SK-N-SH (cell line): Measurements from ENCODE around the gene GALT. TPM values are rescaled to one million over a fixed set of nuclear protein-coding genes. Genes with fewer than 3 reads are reported as not detected.

ENCODE experiments used
- CTCF ChIA-PET: fragments of 300-600, 350-600 bp; formaldehyde crosslinking; extraction: SDS; loops from one replicate; lab custom pipeline; 2021; lab: Yijun Ruan, JAX
- POLR2A ChIA-PET: fragments of 350-600 bp; sonication (Branson Sonifier 250); formaldehyde crosslinking; extraction: SDS; loops from one replicate; lab custom pipeline; 2020; ENCODE audit warnings: antibody characterized with exemption, inconsistent platforms; lab: Yijun Ruan, JAX
- DNase-seq: peaks from one replicate; pipeline ENCODE4 v3.0.0; 2012
- H2AFZ ChIP-seq: fragments of 200-600 bp; sonication (generic); 2 replicates; pipeline ENCODE4 v1.8.1; 2016; ENCODE audit warnings: antibody characterized with exemption, mild to moderate bottlenecking, low read depth
- H3F3A ChIP-seq: fragments of 200-600 bp; sonication (generic); replicated peaks from 2 replicates; pipeline ENCODE3; 2016; ENCODE audit warnings: antibody characterized with exemption, mild to moderate bottlenecking; ENCODE audit not compliant: insufficient read depth
- H3K27ac ChIP-seq, 2 experiments: fragments of 200-500 bp in 1 of 2; fragments of 200-600 bp in 1 of 2; sonication (Bioruptor generic) in 1 of 2; sonication (generic), shearing (Covaris generic) in 1 of 2; 2 replicates each; pipeline versions ENCODE4 v1.5.1 to v1.6.1; 2014 to 2016; ENCODE audit warnings: low read depth in 2 of 2, inconsistent platforms in 1 of 2, low read length in 1 of 2, mild to moderate bottlenecking in 1 of 2, mixed read lengths in 1 of 2
- H3K27me3 ChIP-seq: fragments of 200-600 bp; sonication (generic), shearing (Covaris generic); 2 replicates; pipeline ENCODE4 v1.6.1; 2016; ENCODE audit warnings: mixed run types; ENCODE audit not compliant: insufficient read depth
- H3K36me3 ChIP-seq, 2 experiments: fragments of 200-500 bp in 1 of 2; fragments of 200-600 bp in 1 of 2; sonication (Bioruptor generic) in 1 of 2; sonication (generic) in 1 of 2; replicated peaks in 1 of 2; 2 replicates each; pipeline versions ENCODE3 to v1.5.1; 2014 to 2016; ENCODE audit warnings: low read length in 1 of 2, mild to moderate bottlenecking in 1 of 2; ENCODE audit not compliant: insufficient read depth in 2 of 2, control insufficient read depth in 1 of 2
- H3K4me1 ChIP-seq, 2 experiments: fragments of 200-500 bp in 1 of 2; fragments of 200-600 bp in 1 of 2; sonication (Bioruptor generic) in 1 of 2; sonication (generic), shearing (Covaris generic) in 1 of 2; 2 replicates each; pipeline versions ENCODE4 v1.5.1 to v1.6.1; 2014 to 2016; ENCODE audit warnings: low read depth in 1 of 2, low read length in 1 of 2, mixed run types in 1 of 2; ENCODE audit not compliant: insufficient read depth in 2 of 2, control insufficient read depth in 1 of 2
- H3K4me2 ChIP-seq: fragments of 200-600 bp; sonication (generic), shearing (Covaris generic); 2 replicates; pipeline ENCODE4 v1.6.1; 2017; ENCODE audit warnings: mixed run types
- H3K4me3 ChIP-seq, 2 experiments: fragments of 200-500 bp in 1 of 2; fragments of 200-600 bp in 1 of 2; sonication (Bioruptor generic) in 1 of 2; sonication (generic), shearing (Covaris generic) in 1 of 2; 2 replicates each; pipeline versions ENCODE4 v1.5.1 to v1.8.1; 2014 to 2016; ENCODE audit warnings: low read depth in 2 of 2, inconsistent platforms in 1 of 2, low read length in 1 of 2, mild to moderate bottlenecking in 1 of 2, mixed read lengths in 1 of 2, moderate library complexity in 1 of 2
- H3K79me2 ChIP-seq: fragments of 200-600 bp; sonication (generic); 2 replicates; pipeline ENCODE4 v1.8.1; 2017; ENCODE audit warnings: mild to moderate bottlenecking; ENCODE audit not compliant: insufficient read depth
- H3K9ac ChIP-seq: fragments of 200-600 bp; sonication (generic); 2 replicates; pipeline ENCODE4 v1.6.1; 2017; ENCODE audit warnings: mixed run types
- H3K9me2 ChIP-seq: fragments of 200-600 bp; sonication (generic); 2 replicates; pipeline ENCODE4 v1.6.1; 2017; ENCODE audit warnings: mixed run types
- H3K9me3 ChIP-seq: fragments of 200-600 bp; sonication (generic); 2 replicates; pipeline ENCODE4 v1.6.1; 2017; ENCODE audit warnings: mixed run types, mild to moderate bottlenecking, moderate library complexity
- H4K20me1 ChIP-seq: fragments of 200-600 bp; sonication (generic); 2 replicates; pipeline ENCODE4 v1.6.1; 2017; ENCODE audit warnings: mild to moderate bottlenecking, mixed run types; ENCODE audit not compliant: insufficient read depth
- CHD2 ChIP-seq: fragments of 150-350 bp; IDR thresholded peaks from 2 replicates; pipeline ENCODE4 v1.6.1; 2018; ENCODE audit warnings: low read length; ENCODE audit not compliant: partially characterized antibody
- ELF1 ChIP-seq: IDR thresholded peaks from 2 replicates; pipeline ENCODE4 v1.4.0; 2012
- EP300 ChIP-seq, 2 experiments: IDR thresholded peaks; 2 replicates each; pipeline versions ENCODE4 v1.4.0 to v1.6.1; 2012; ENCODE audit warnings: borderline replicate concordance in 1 of 2, low read depth in 1 of 2, low read length in 1 of 2
- EZH2phosphoT487 ChIP-seq: fragments of 200-600 bp; sonication (generic); IDR thresholded peaks from 2 replicates; pipeline ENCODE4 v1.6.1; 2017; ENCODE audit warnings: low read depth, mixed run types, mild to moderate bottlenecking, antibody characterized with exemption, moderate library complexity, borderline replicate concordance
- FOXJ3 ChIP-seq: sonication (generic); formaldehyde crosslinking; IDR thresholded peaks from 2 replicates; pipeline ENCODE4 v1.5.1; 2020; ENCODE audit warnings: mild to moderate bottlenecking, missing genetic modification reagents
- FOXM1 ChIP-seq: IDR thresholded peaks from 2 replicates; pipeline ENCODE4 v1.4.0; 2012; ENCODE audit warnings: low read depth, mild to moderate bottlenecking
- GABPA ChIP-seq: IDR thresholded peaks from 2 replicates; pipeline ENCODE4 v1.4.0; 2012; ENCODE audit warnings: low read depth, mild to moderate bottlenecking
- MAX ChIP-seq: IDR thresholded peaks from 2 replicates; pipeline ENCODE4 v1.4.0; 2012; ENCODE audit warnings: low read depth
- MXI1 ChIP-seq: IDR thresholded peaks from 2 replicates; pipeline ENCODE4 v1.6.1; 2012; ENCODE audit warnings: mild to moderate bottlenecking, low read depth, low read length, improper control_type of control experiment
- NFIC ChIP-seq: IDR thresholded peaks from 2 replicates; pipeline ENCODE4 v1.4.0; 2012; ENCODE audit warnings: borderline replicate concordance
- NRF1 ChIP-seq: IDR thresholded peaks from 2 replicates; pipeline ENCODE4 v1.6.1; 2012; ENCODE audit warnings: low read depth, mild to moderate bottlenecking, low read length
- POLR2AphosphoS5 ChIP-seq: IDR thresholded peaks from 2 replicates; pipeline ENCODE4 v1.6.1; 2012; ENCODE audit warnings: low read depth, low read length
- RCOR1 ChIP-seq: fragments of 150-350 bp; IDR thresholded peaks from 2 replicates; pipeline ENCODE4 v1.6.1; 2017; ENCODE audit warnings: antibody characterized with exemption, low read length
- RFX5 ChIP-seq: IDR thresholded peaks from 2 replicates; pipeline ENCODE4 v1.6.1; 2012; ENCODE audit warnings: mild to moderate bottlenecking, improper control_type of control experiment, low read length
- RXRA ChIP-seq: IDR thresholded peaks from 2 replicates; pipeline ENCODE4 v1.4.0; 2012; ENCODE audit warnings: low read depth, mild to moderate bottlenecking, borderline replicate concordance
- SMC3 ChIP-seq: IDR thresholded peaks from 2 replicates; pipeline ENCODE4 v1.6.1; 2012; ENCODE audit warnings: low read depth, low read length, improper control_type of control experiment
- TEAD4 ChIP-seq: IDR thresholded peaks from 2 replicates; pipeline ENCODE4 v1.4.0; 2012; ENCODE audit warnings: mild to moderate bottlenecking, borderline replicate concordance; ENCODE audit not compliant: insufficient read depth
- YY1 ChIP-seq: IDR thresholded peaks from 2 replicates; pipeline ENCODE4 v1.4.0; 2012; ENCODE audit warnings: low read depth, mild to moderate bottlenecking
- WGBS: methylation state at CpG from one replicate; pipeline ENCODE4 v1.1.6; 2017; ENCODE audit warnings: low lambda C conversion rate; 5-methylcytosine and 5-hydroxymethylcytosine counted together
- polyA plus RNA-seq, 3 experiments: library from polyadenylated mRNA; depleted of rRNA; stranded (reverse); fragments of >200 nt; gene quantifications; 2 replicates each; pipeline ENCODE4 v1.2.3, GENCODE V29; 2012
- TF ChIP-seq, protein P1 (sequence below): IDR thresholded peaks from 2 replicates; pipeline ENCODE4 v1.4.0; 2012; ENCODE audit warnings: low read depth, borderline replicate concordance
- TF ChIP-seq, protein P2 (sequence below): fragments of 150-350 bp; IDR thresholded peaks from 2 replicates; pipeline ENCODE4 v1.6.1; 2016; ENCODE audit warnings: mild to moderate bottlenecking, low read depth, low read length
- TF ChIP-seq, protein P3 (sequence below): IDR thresholded peaks from 2 replicates; pipeline ENCODE4; 2012
- TF ChIP-seq, protein P4 (sequence below): IDR thresholded peaks from 2 replicates; pipeline ENCODE4 v1.4.0; 2012; ENCODE audit warnings: low read depth, borderline replicate concordance

The GALT gene
- polyA plus RNA-seq, 1 of the 3 experiments (the other 2 are of a cell fraction), result 45.9 TPM

DNA sequence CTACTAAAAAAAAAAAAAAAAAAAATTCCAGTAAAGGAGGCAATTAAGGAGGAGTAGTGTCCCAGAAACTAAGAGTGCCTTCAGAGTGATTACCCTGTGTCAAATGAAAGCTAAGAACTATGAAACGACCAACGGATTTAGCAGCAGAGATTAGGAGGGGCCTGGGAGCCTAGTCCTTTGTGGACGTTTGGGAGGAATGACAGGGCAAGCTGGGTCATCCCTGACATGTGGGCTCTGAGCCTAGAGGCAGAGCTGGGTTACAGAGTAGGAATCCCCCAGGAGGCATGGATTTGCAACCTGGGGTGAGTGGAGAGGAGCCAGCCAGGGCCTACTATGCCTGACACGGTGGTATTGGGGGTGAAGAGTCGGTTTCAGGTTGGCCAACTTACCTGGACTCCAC lies 13.3 kb upstream of the GALT start:
- Histone ChIP-seq H3K9ac (no peak overlapping the region), H3K27ac (no peak overlapping the region), H3K4me1 (peaks cover 1 to 24% of the 10 kb centered on the region in 2 experiments; a peak in 1 of 4 replicates), H3K36me3 (peaks cover 0 to 5% of the 10 kb centered on the region in 2 experiments), H2AFZ (no peak overlapping the region), H3K9me3 (no peaks in the 10 kb centered on the region), H3K9me2 (no peaks in the 10 kb centered on the region), H4K20me1 (0 out of 2 replicates have a peak, but pooled peaks cover 3% of the 10 kb centered on the region), H3F3A (no peaks in the 10 kb centered on the region), H3K4me3 (no peak overlapping the region), H3K4me2 (no peak overlapping the region), H3K79me2 (peaks cover 22% of the 10 kb centered on the region), H3K27me3 (peaks cover 14% of the 10 kb centered on the region; the same call in 1 of the 2 replicates)
- WGBS, result 93% methylated on average over 5 of the region's 5 CpGs
- ChIA-PET POLR2A (no interaction called here), CTCF (interaction anchor here (0.5 to 12.3 kb wide), 30 partner anchors 9 to 607 kb away, joined by 3 to 256 read pairs (median 6); partner anchors contain the start of genes CCL21, CNTFR, DCTN3 and GALT)
- TF ChIP-seq EP300 (IDR thresholded peaks at IDR 0.05; ENCODE audit: borderline replicate concordance in 1 of 2, low read depth in 1 of 2, low read length in 1 of 2), result no peak
- TF ChIP-seq, protein P1, sequence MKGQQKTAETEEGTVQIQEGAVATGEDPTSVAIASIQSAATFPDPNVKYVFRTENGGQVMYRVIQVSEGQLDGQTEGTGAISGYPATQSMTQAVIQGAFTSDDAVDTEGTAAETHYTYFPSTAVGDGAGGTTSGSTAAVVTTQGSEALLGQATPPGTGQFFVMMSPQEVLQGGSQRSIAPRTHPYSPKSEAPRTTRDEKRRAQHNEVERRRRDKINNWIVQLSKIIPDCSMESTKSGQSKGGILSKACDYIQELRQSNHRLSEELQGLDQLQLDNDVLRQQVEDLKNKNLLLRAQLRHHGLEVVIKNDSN, result no peak
- TF ChIP-seq MXI1, result no peak
- TF ChIP-seq, protein P2, sequence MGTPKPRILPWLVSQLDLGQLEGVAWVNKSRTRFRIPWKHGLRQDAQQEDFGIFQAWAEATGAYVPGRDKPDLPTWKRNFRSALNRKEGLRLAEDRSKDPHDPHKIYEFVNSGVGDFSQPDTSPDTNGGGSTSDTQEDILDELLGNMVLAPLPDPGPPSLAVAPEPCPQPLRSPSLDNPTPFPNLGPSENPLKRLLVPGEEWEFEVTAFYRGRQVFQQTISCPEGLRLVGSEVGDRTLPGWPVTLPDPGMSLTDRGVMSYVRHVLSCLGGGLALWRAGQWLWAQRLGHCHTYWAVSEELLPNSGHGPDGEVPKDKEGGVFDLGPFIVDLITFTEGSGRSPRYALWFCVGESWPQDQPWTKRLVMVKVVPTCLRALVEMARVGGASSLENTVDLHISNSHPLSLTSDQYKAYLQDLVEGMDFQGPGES, result no peak
- TF ChIP-seq CHD2, result no peak
- no peak for TF ChIP-seq GABPA
- TF ChIP-seq TEAD4, result no peak
- no peak for TF ChIP-seq RXRA
- DNase-seq, result no peak

DNA sequence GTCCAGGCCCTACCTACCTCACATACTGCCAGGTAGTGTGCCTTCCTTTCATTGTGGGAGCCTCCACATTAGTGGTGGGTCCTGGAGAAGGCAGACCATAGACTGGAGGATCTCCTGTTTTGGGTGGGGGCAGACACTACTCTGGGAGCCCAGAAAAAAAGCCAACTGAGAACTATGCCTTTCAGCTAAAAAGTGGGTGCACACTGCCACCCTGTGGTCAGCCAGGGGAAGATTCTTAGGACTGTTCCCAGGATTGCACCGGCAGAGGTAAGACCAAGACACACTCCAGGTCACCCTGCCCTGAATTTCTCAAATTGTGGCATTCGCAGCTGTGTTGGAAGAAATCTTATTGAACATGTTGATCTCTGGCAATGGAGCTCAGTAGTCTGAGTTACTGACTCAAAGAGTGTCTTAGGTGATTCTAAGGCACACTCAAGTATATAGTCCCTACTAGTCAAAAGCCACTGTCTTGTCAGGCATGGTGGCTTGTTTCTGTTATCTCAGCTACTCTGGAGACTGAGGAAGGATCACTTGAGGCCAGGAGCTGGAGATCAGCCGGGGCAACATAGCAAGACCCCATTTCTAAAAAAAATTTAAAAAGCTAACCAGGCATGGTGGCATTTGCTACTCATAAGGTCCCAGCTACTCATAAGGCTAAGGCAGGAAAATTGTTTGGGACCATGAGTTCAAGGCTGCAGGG lies 12.5 kb upstream of the GALT start:
- ChIA-PET CTCF (interaction anchor here (0.5 to 12.3 kb wide), 45 partner anchors 10 to 608 kb away, joined by 3 to 256 read pairs (median 4); partner anchors contain the start of genes CCL21, CCL27, CNTFR and DCTN3), POLR2A (no interaction called here)
- no peaks in the 10 kb centered on the region for H3F3A ChIP-seq
- DNase-seq, result peak; percentile 84
- H3K27ac ChIP-seq, result no peak overlapping the region
- H3K4me2 ChIP-seq, result no peak overlapping the region
- no peaks in the 10 kb centered on the region for H3K9me2 ChIP-seq
- 0 out of 2 replicates have a peak, but pooled peaks cover 3% of the 10 kb centered on the region for H4K20me1 ChIP-seq
- H3K9ac ChIP-seq, result no peak overlapping the region
- H3K4me3 ChIP-seq, result no peak overlapping the region; a peak in 1 of 4 replicates
- H2AFZ ChIP-seq, result no peak overlapping the region
- H3K36me3 ChIP-seq, result peaks cover 0 to 5% of the 10 kb centered on the region in 2 experiments
- H3K4me1 ChIP-seq, result peaks cover 4 to 24% of the 10 kb centered on the region in 2 experiments; a peak in 1 of 4 replicates
- no peaks in the 10 kb centered on the region for H3K9me3 ChIP-seq
- H3K27me3 ChIP-seq, result peaks cover 9% of the 10 kb centered on the region; the same call in 1 of the 2 replicates
- 10% methylated on average over 2 of the region's 3 CpGs for WGBS
- peaks cover 22% of the 10 kb centered on the region for H3K79me2 ChIP-seq
- TF ChIP-seq, protein P3, sequence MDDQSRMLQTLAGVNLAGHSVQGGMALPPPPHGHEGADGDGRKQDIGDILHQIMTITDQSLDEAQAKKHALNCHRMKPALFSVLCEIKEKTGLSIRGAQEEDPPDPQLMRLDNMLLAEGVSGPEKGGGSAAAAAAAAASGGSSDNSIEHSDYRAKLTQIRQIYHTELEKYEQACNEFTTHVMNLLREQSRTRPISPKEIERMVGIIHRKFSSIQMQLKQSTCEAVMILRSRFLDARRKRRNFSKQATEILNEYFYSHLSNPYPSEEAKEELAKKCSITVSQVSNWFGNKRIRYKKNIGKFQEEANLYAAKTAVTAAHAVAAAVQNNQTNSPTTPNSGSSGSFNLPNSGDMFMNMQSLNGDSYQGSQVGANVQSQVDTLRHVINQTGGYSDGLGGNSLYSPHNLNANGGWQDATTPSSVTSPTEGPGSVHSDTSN, result no peak
- TF ChIP-seq, protein P4, sequence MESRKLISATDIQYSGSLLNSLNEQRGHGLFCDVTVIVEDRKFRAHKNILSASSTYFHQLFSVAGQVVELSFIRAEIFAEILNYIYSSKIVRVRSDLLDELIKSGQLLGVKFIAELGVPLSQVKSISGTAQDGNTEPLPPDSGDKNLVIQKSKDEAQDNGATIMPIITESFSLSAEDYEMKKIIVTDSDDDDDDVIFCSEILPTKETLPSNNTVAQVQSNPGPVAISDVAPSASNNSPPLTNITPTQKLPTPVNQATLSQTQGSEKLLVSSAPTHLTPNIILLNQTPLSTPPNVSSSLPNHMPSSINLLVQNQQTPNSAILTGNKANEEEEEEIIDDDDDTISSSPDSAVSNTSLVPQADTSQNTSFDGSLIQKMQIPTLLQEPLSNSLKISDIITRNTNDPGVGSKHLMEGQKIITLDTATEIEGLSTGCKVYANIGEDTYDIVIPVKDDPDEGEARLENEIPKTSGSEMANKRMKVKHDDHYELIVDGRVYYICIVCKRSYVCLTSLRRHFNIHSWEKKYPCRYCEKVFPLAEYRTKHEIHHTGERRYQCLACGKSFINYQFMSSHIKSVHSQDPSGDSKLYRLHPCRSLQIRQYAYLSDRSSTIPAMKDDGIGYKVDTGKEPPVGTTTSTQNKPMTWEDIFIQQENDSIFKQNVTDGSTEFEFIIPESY, result no peak
- no peak for TF ChIP-seq FOXJ3 (CRISPR knock-in tag)
- TF ChIP-seq NRF1, result no peak
- TF ChIP-seq CHD2, result peak; percentile 36
- no peak for TF ChIP-seq ELF1
- no peak for TF ChIP-seq FOXM1
- TF ChIP-seq EP300 (IDR thresholded peaks at IDR 0.05; ENCODE audit: borderline replicate concordance in 1 of 2, low read depth in 1 of 2, low read length in 1 of 2), result no peak
- peak; percentile 15; the same call in 1 of the 2 replicates for TF ChIP-seq POLR2AphosphoS5
- TF ChIP-seq SMC3, result peak; percentile 65
- no peak for TF ChIP-seq RFX5
- TF ChIP-seq NFIC, result no peak
- TF ChIP-seq EZH2phosphoT487, result no peak
- TF ChIP-seq RXRA, result no peak
- TF ChIP-seq RCOR1, result no peak
- no peak for TF ChIP-seq MAX
- no peak for TF ChIP-seq TEAD4
- TF ChIP-seq YY1, result no peak
